AG08395 (cell line): ENCODE results near the gene TUFM.
"Not testable (repeated sequence)": the region's sequence is repeated elsewhere in the genome, so short reads cannot be mapped to it uniquely, and the experiment has no call there.

ENCODE experiments used
- DNase-seq: peaks from one replicate; pipeline ENCODE4 v3.0.0; 2012; ENCODE audit warnings: mixed read lengths, low spot score

TUFM gene

DNA sequence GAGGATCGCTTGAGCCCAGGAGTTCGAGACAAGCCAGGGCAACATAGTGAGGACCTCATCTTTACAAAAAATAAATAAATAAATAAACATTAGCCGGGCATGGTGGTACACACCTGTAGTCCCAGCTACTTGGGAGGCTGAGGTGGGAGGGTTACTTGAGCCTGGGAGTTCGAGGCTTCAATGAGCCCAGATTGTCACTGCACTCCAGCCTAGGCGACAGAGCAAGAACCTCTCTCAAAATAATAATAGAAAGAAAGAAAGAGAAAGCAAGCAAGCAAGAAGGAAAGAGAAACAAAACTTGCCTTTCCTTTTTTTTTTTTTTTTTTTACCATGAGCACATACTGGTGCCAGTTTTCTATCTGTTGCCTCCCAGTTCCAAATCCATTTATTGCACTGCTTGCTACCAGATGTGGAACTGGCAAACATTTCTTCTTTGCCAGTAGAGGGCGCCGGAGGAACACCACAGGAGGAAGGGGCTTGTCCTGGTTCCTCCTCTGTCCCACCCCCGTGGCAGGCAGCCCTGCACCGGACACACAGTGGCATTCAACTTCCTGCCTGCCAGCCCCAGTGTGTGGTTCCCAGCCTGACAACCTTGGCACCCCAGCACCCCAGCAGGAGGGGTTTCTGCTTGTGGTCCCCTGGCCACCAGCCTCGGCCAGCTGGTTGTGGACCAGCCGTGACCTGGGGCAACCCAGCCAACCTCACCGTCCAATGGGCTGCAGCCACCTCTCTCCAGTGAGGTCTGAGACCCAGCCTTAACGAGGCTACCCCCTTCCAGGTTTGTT lies 43.7 kb downstream of the TUFM start:
- not testable (repeated sequence) for DNase-seq
